HG03521 (cell line): ENCODE measurements around the gene RACGAP1.

Experiments used
- ATAC-seq: cut with Tn5 transposase; IDR thresholded peaks from one replicate; pipeline ENCODE4 v1.9.1; 2021; ENCODE audit warnings: mild to moderate bottlenecking, moderate library complexity; ENCODE audit not compliant: unreplicated experiment

The RACGAP1 gene

GRCh38 chr12:49945394-49946080 is 79.8 kb downstream of the RACGAP1 start:
- ATAC-seq = peak; percentile 70

DNA sequence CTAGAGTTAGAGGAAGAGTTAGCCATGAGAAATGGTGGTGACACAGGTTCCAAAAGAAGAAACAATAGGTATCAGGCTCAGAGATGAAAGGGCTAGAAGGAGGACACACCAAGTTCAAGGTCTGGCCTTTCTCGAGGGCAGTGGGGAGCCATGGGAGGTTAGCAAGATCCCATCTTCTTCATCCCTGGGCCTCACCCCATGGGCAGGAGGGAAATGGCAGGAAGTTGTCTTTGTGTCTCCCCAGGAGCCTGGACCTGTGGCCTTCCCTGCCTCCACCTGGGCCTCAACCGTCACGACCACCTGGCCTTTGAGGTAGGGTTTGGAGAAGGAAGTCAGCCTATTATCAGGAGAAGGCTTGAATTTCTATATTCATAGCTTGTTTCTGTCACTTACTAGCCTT is 80.6 kb downstream of the RACGAP1 start:
- ATAC-seq = no peak

GRCh38 chr12:49944046-49944445 is 81.2 kb downstream of the RACGAP1 start:
- no peak for ATAC-seq

DNA sequence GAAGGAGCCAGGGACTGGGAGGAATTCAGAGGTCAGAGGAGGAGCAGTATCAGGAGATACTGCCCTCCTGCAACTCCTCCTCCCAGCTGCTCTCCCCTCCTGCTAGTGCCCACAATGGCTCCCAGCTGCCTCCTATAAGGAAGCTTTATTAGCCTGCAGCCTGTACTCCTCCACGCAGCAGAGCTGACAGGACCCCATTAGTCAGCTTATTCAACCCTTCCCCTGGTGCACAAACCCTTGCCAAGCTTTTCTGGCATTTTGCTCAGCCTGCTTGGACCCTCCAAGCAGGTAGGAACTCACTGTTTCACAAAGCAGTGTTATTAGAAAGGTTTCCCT is 81.7 kb downstream of the RACGAP1 start:
- ATAC-seq = no peak

DNA sequence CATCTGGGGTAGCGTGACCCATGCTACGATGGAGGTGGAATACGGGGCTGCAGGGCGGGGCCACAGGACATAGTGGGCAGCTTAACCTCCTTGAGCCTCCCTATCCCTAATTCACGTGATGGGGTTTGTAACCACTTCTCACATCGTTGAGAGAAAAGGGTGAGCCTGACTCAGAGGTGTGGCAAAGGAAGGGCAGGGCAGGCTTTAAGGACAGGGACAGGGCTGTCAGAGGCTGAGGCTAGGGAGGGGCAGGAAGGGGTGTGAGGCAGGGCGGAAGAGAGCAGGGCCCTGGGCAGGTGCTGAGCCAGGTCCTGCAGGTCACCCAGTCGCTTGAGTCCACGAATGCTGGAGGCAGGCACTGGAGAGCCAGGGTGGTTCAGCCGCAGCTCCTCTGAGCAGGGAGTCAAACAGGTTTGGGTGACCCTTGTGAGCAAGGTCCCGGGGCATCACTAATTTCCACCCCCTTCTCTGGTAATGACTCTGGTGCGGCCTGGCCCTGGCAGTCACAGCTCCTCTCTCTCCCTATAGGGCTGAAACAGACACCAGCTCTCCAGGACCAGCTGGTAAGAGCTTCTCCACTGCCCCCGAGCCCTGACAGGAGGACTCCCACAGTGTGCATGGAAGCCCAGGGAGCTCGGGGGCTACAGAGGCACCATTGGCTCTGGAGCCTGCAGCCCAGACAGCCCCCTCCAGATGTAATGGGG is 82.2 kb downstream of the RACGAP1 start:
- no peak for ATAC-seq

GRCh38 chr12:49942512-49942893 is 82.8 kb downstream of the RACGAP1 start:
- ATAC-seq = no peak

DNA sequence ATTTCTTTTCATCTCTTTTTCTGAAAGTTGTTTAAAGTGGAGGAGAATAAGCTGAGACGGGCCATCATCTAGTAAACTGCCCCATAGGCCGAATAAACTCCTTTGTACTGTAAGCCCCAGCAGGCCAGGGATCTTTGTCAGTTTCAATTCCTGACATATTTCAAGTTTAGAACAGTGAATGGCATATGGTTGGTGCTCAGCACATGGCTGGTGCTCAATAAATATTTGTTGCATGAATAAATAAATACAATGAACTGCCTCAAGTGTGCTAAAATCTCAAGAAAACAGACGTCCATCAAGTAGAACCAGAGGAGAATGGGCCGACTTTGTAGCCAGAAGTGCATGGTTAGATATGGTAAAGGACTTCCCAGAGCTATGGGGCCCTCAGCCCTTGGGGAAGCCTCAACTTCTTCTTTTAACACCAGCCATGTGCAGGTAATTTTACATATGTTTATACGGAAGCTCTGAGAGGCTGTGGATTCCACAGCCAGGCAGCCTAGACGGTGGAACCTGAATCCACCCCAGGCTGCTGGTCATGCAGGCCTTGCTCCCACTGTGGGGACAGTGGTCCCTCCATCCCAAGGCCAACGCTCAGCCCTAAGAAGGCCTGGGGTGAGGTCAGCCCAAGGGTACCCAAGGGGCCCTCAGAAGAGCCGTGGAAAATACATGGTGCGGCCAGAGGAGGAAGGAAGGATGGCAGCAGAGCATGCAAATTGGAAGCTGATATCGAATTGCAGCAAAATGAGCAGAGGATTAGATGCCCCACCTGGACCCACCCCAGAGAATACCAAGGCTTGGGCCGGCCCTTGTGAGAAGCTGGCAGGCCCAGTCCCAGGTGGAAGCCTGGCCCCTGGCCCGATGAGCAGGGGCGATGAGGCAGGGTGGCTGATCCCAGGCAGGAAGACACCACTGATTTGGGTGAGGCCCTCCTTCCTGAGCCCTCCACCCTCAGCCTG is 83.5 kb downstream of the RACGAP1 start:
- no peak for ATAC-seq

- no peak for ATAC-seq
Observed at GRCh38 chr12:49939707-49940106, 85.6 kb downstream of the RACGAP1 start.

- no peak for ATAC-seq
Observed at GRCh38 chr12:49939307-49939706, 86.0 kb downstream of the RACGAP1 start.
